Measurements from ENCODE around the gene CPAMD8. TPM values are rescaled to one million over a fixed set of nuclear protein-coding genes. Genes with fewer than 3 reads are reported as not detected.

The CPAMD8 gene
- total and polyA plus RNA-seq, 10 of the 15 experiments (the other 5 are each of a cell fraction or from before 2014, with no cell fraction given), result 0.12 to 0.97 (median 0.25) TPM; not detected in 3

- ATAC-seq (no peak), FAIRE-seq (no peak), DNase-seq (ENCODE audit: low read depth, low spot score) (no peak)
- BruUV-seq (replicated peaks), result no TSS peak
- CTCF ChIA-PET, result no interaction called here
- Histone ChIP-seq H3K36me3 (ENCODE audit: control insufficient read depth in 2 of 2, insufficient read depth in 2 of 2, low read length in 1 of 2) (no peaks in the 10 kb centered on the region), H3K4me1 (ENCODE audit: control insufficient read depth, insufficient read depth, low read length) (peaks cover 38% of the 10 kb centered on the region), H3K9ac (ENCODE audit: control insufficient read depth, insufficient read depth, low read length) (no peak overlapping the region), H3K4me2 (ENCODE audit: control insufficient read depth, insufficient read depth) (no peak overlapping the region), H4K20me1 (ENCODE audit: control insufficient read depth, insufficient read depth) (no peaks in the 10 kb centered on the region), H3K27me3 (replicated peaks in 1 of 2; ENCODE audit: control insufficient read depth in 2 of 2, insufficient read depth in 2 of 2, low read length in 1 of 2) (no peaks in the 10 kb centered on the region), H3K79me2 (ENCODE audit: control insufficient read depth, insufficient read depth, low read length) (no peaks in the 10 kb centered on the region), H3K9me3 (replicated peaks; ENCODE audit: control insufficient read depth, insufficient read depth, low read length) (no peaks in the 10 kb centered on the region; the same call in 2 of the 3 replicates), H3K4me3 (no peak overlapping the region), H3K27ac (ENCODE audit: control insufficient read depth, insufficient read depth) (no peak overlapping the region), H2AFZ (ENCODE audit: control insufficient read depth, low read depth, low read length) (no peak overlapping the region)
- intact Hi-C loops (cut with micrococcal nuclease; ENCODE audit: unreplicated experiment), result loop anchor here (10.0 kb wide), 1 partner anchor 413 kb away; the partner anchor contains the start of genes ABHD8, DDA1 and MRPL34
- SMC1A ChIA-PET (ENCODE audit: uncharacterized antibody, unreplicated experiment), result no interaction called here
- in situ Hi-C loops (cut with MboI), result no loop called here
- TF ChIP-seq, protein P1, sequence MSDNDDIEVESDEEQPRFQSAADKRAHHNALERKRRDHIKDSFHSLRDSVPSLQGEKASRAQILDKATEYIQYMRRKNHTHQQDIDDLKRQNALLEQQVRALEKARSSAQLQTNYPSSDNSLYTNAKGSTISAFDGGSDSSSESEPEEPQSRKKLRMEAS (IDR thresholded peaks at IDR 0.05; ENCODE audit: low read depth, low read length), result no peak
- no peak for TF ChIP-seq PBX3 (IDR thresholded peaks at IDR 0.05; ENCODE audit: insufficient replicate concordance, low read depth, low read length)
- no peak for TF ChIP-seq SUZ12 (IDR thresholded peaks at IDR 0.05; ENCODE audit: unreplicated experiment)
- WGBS (ENCODE audit: insufficient coverage, insufficient replicate concordance, low lambda C conversion rate, missing lambda C conversion rate), result 98% methylated on average over 12 of the region's 12 CpGs
- RAD21 ChIA-PET (ENCODE audit: unreplicated experiment), result no interaction called here
- POLR2A ChIA-PET, result interaction anchor here (0.6 kb wide), 1 partner anchor 174 kb away, joined by 5 read pairs; no protein-coding TSS in a partner anchor
These were observed 134.8 kb downstream of the CPAMD8 start for GRCh38 chr19:16891696-16892382.

All from GM12878 (cell line).